Stimulated activated CD8-positive, alpha-beta memory T cell treated with anti-CD3 and anti-CD28 coated beads, Interleukin-12 subunit alpha, Interleukin-12 subunit beta, amount 100 ng/mL, for 24 hours (primary cell): ENCODE results near the gene PIK3CB.
"Not testable (repeated sequence)": the region's sequence is repeated elsewhere in the genome, so short reads cannot be mapped to it uniquely, and the experiment has no call there.

Source experiments
- DNase-seq: peaks from one replicate; pipeline ENCODE4 v3.0.0-alpha.2; 2020; ENCODE audit errors: extremely low read depth

PIK3CB gene

DNA sequence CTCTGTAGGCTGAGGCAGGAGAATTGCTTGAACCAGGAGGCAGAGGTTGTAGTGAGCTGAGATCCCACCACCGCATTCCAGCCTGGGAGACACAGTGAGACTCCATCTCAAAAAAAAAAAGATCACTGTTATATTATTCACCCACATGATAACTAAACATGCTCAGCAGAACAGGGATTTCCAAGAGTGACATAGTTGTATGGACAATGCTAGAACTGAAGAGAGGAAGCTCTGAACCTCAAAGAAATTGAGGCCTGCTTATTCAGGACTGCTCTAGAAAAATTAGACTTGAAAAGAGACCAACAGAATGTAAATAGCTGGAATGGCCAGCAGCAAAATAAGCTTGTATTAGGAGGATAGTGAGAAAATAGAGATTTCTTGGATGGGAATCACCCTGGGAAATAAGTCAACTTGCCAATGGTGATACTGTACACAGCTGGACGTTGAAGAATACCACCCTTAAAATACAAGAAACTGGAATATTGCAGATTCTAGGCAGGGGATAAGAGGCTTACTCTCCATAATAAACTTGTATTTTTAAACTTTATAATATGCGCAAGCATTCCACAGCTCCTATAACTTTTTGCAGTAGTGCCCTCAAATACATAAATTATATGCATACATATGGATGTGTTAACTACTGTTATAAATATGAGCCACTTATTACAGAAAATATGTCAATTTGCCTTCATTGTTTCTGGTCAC, 28.2 kb downstream of the PIK3CB start:
- no peak for DNase-seq

DNA sequence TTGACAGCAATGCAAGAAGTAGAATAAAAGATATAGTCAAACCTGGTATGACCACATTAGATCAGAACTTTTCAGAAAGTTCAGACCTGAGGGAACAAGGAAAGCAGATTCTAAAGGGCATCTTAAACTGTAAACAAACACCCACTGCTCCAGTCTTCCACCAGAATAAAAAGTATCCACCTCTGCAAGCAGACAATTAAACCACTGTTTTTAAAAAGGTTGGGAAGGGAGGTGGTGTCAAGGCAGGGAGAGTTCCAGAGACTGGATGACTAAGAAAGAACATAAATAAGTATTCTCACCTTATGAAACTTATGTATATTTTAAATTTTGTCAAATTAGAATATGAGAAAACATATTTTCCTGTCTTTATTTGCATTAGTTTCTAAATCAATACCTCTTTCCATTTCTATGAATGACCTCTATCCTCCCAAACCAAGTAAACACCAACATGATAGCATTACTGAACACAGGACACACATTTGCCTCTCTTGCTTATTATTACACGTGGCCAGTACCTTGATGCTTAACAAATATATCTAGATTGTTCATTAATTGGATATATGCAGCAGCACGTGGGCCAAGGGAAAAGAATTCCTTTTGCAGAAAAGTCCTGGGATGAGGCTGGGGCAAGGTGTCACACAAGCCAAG, 31.6 kb downstream of the PIK3CB start:
- DNase-seq, result no peak

DNA sequence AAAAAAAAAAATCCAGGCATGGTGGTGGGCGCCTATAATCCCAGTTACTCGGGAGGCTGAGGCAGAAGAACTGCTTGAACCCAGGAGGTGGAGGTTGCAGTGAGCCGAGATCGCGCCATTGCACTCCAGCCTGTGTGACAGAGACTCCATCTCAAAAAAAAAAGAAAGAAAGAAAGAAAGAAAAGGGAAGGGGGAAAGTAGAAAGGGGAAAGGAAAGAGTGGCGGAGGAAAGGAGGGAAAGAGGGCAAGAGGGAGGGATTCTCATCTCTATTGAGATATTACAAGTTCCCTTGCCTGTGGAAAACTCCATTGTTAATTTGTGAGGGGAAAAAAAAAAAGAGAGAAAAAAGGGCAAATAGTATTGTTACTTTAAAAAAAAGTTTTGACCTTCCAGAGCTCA, 32.5 kb downstream of the PIK3CB start:
- DNase-seq, result not testable (repeated sequence)

DNA sequence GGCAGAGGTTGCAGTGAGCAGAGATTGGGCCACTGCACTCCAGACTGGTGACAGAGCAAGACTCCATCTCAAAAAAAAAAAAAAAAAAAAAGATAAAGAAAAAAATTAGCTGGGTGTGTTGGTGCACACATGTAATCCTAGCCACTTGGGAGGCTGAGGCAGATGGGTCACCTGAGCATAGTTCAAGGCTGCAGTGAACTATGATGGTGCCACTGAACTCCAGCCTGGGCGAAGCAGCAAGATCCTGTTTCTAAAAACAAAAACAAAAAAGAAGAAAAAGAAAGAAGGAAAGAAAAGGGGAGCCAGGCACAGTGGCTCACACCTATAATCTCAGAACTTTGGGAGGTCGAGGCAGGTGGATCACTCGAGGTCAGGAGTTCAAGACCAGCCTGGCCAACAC, 32.9 kb downstream of the PIK3CB start:
- DNase-seq, result no peak

DNA sequence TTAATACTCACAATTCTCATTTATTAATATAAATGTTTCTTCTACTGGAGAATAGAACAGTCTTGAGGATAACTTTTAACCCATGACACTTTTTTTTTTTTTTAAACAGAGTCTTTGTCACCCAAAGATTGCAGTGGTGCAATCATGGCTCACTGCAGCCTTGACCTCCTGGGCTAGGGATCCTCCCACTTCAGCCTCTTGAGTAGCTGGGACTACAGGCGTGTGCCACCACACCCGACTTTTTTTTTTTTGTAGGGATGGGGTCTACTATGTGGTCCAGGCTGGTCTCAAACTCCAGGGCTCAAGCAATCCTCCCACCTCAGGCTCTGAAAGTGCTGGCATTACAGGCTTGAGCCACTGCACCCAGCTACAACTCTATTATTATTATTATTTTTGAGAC, 34.5 kb downstream of the PIK3CB start:
- DNase-seq, result no peak

DNA sequence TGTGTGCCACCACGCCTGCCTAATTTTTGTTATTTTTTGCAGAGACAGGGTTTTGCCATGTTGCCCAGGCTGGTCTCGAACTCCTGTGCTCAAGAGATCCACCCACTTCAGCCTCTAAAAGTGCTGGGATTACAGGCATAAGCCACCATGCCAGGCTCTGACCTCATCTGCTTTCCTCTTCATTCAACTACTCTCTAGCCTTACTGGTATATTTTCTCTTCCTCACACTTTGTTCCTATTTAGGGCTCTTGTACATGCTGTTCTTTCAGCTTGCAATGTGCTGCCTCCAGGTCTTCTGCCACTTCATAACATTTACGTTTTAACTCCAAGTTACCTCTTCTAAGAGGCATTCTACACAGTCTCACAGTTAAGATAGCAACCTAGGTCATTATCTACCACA, 34.9 kb downstream of the PIK3CB start:
- DNase-seq, result no peak

DNA sequence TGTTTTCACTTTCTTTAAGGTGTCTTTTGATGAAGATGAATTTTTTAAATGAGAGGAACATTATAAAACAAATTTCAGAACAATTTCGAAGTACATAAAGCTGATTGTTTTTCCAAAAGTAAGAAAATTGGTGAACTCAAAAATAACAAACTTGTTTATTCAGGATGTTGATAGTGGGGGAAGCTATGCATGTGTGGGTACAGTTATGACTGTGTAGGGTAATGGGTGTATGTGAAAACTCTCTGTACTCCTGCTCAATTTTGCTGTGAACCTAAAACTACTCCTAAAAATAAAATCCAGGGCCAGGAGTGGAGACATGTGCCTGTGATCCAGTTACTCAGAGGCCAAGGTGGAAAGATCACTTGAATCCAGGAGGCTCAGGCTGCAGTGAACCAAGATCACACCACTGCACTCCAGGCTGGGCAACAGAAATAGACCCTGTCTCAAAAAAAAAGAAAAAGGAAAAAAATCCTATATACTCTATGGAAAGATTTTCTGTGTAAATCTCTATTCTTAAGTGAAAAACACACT, 37.2 kb downstream of the PIK3CB start:
- no peak for DNase-seq

- DNase-seq, result no peak
Observed at GRCh38 chr3:138796761-138797160, 38.0 kb downstream of the PIK3CB start.

DNA sequence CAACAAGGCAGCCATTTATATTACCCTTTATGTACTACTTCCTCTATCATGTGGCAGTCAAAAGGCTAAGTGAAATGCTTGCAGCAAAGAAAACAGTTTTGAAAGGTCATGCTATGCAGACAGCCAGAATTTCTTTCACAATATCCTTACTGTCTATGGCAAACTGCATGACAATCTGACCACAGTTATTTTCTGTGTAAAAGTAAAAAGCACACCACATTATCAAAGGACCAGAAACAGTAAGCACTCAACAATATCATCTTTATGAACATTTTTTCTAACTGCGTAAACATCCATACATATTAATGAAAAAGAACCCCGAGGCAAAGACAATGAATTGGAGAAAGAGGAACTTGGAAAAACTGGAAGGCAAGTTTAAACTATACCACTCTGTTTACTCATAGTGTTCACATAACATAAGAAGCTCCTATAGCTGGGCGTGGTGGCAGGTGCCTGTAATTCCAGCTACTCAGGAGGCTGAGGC, 47.9 kb downstream of the PIK3CB start:
- no peak for DNase-seq

- no peak for DNase-seq
Observed at GRCh38 chr3:138785951-138786350, 48.8 kb downstream of the PIK3CB start.

DNA sequence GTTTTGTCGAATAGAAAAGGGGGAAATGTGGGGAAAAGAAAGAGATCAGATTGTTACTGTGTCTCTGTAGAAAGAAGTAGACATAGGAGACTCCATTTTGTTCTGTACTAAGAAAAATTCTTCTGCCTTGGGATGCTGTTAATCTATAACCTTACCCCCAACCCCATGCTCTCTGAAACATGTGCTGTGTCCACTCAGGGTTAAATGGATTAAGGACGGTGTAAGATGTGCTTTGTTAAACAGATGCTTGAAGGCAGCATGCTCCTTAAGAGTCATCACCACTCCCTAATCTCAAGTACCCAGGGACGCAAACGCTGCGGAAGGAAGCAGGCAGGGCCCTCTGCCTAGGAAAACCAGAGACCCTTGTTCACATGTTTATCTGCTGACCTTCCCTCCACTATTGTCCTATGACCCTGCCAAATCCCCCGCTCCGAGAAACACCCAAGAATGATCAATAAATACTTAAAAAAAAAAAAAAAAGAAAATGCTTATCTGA, 49.3 kb downstream of the PIK3CB start:
- not testable (repeated sequence) for DNase-seq

GRCh38 chr3:138782755-138783154, 52.0 kb downstream of the PIK3CB start:
- DNase-seq, result no peak

DNA sequence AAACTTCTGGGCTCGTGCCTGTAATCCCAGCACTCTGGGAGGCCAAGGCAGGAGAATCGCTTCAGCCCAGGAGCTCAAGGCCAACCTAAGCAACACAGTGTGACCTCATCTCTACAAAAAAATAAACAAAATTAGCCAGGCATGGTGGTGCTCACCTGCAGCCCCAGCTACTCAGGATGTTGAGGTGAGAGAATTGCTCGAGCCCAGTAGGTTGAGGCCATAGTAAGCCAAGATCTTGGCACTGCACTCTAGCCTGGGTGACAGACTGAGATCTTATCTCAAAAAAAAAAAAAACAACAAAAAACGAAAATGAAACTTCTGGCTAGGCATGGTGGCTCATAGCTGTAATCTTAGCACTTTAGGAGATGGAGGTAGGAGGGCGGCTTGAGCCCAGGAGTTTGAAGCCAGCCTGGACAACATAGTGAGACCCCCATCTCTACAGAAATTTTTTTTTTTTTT, 53.7 kb downstream of the PIK3CB start:
- no peak for DNase-seq

DNA sequence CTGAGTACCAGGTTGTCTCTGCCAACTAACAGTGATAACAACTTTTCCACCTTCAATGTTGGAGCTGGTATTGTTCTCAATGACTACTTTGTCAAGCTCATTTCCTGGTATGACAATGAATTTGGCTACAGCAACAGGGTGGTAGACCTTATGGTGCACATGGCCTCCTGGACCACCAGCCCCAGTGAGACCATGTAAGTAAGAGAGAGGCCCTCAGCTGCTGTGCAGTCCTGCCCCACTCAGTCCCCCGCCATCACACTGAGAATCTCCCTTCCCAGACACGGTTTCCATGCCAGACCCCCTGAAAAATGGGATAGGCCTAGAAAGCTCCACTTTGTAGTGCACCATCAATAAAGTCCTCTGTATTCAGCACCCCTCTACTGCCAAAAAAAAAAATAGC, 56.1 kb downstream of the PIK3CB start:
- DNase-seq, result no peak

DNA sequence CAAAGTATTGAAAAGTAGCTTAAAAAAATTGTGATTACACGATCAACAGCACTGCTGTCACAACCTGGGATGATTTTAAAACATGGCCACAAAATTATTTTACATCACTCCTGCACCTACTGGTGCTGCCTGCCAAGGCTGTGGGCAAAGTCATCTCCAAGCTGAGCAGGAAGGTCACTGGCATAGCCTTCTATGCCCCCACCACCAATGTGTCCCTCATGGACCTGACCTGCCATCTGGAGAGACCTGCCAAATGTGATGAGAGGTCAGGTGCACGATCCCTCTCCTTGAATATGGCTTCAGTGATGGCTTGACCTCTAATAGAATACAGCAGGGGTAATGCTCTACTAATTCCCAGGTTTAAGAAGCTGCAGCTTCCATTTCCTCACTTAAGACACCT, 57.8 kb downstream of the PIK3CB start:
- no peak for DNase-seq

DNA sequence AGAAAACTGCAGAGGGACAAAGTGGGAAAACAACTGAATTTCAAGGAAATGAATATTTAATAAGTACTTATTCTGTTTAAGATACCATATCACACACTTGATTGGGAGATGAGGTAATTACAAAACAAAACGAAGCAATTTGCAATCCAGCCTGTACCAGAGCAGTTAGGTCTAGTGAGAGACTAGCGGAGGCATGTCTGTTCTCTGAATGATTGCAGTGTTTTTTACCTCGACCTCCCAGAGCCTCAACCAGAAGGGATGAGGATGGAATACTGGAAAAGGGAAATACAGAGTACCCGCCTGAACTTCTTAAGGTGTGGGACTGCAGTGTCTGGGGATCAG, 59.5 kb downstream of the PIK3CB start:
- DNase-seq, result no peak

DNA sequence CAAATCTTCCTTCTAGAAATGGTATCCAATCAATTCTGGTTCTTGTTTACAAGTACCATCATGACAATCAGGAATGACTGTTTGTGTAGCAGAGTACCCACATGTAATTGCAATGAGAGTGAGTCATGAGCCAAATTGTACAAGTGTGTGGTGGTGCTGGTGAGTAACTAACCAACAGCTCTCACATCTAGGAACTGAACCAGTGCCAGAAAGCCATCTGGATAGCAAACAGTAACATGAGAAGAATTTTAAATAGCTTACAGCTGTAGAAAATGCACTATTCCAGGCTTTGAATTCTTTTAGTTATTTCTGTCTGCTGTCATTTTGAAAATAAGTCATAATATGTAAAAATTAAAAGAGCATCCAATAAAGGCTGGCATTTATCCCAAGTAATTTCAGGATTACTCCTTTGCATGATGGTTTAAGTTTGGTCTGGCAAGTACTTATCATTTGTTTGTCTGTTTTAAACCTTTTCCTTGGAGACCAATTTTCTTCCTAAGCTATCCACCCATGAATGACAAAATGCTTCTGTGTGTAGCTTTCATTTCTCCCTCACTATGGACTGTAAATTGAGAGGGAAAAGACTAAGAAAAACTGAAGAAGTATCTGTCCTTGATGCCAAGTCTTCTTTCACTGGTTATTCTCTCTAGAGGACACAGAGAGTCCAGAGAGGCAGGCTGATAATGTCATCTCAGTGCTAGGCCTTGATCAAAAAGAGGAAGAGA, 60.0 kb downstream of the PIK3CB start:
- DNase-seq, result no peak

GRCh38 chr3:138771585-138771984, 63.1 kb downstream of the PIK3CB start:
- no peak for DNase-seq

- DNase-seq, result no peak
Observed at GRCh38 chr3:138769616-138770015, 65.1 kb downstream of the PIK3CB start.

- no peak for DNase-seq
Observed at GRCh38 chr3:138768946-138769345, 65.8 kb downstream of the PIK3CB start.

DNA sequence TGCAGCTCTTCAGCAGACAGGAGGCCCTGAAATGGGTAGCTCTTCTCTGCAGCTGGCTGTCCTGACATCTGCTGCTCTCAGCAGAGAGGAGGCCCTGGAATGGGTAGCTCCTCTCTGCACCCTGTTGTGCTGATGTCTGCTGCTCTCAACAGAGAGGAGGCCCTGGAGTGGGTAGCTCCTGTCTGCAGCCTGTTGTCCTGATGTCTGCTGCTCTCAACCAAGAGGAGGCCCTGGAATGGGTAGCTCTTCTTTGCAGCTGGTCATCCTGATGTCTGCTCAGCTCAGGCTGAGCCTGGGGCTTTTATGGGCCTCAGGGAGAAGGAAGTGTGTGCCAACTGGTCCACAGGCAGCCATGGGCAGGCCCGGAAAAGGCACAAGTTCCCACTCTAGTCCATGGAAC, 66.6 kb downstream of the PIK3CB start:
- DNase-seq, result no peak

DNA sequence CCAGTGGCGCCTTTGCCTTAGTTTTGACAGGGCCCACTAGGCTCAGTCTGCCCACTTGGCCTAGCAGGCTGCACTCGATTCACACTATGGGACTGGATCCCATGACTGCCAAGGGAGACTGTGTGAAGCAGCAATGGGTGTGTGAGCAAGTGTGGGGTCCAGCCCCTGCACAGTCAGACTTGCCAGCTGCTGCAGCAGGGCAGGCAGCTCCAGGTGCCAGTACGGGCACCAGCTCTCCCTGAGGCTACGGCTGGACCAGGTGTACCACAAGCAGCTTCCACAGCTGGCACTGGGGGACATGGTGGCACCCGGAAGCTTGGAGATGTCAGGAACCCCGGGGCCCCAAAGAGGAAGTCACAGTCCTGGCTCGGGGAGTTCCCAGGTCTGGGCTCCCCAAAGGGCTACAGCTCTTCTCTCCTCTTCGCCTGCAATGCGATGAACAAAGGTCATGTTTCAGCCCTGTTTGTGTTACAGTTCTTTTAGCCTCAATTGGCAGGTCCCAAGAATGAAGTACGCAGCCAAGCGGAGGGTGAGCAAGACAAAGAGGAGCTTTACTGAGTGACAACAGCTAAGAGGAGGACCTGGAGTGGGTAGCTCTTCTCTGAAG, 67.1 kb downstream of the PIK3CB start:
- DNase-seq, result no peak
